Measurements from ENCODE around the gene PRKCI.

DNA sequence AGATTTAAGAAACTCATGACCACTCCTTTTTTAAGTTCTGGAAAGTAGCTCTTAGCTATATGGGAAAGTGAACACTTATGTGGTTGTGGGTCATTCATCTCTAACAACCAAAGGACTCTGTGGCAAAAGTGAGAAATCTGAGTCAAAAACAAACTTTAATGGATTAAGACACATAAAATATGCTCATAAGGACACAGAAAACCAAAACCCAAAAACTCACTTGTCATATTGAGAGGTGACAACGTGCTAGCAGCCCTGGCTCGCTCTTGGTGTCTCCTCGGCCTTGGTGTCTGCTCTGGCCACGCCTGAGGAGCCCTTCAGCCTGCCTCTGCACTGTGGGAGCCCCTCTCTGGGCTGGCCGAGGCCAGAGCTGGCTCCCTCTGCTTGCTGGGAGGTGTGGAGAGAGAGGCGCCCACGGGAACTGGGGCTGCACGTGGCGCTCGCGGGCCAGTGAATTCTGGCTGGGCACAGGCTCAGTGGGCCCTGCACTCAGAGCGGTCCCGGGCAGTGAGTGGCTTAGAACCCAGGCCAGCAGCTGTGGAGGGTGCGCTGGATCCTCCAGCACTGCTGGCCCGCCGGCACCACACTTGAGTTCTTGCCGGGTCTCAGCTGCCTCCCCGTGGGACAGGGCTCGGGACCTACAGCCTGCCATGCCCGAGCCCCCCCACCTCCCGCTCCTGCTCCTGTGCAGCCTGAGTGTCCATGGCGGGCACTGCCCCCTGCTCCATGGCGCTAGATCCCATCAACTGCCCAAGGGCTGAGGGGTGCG is 105.0 kb downstream of the PRKCI start:
- TF ChIP-seq, protein P1, sequence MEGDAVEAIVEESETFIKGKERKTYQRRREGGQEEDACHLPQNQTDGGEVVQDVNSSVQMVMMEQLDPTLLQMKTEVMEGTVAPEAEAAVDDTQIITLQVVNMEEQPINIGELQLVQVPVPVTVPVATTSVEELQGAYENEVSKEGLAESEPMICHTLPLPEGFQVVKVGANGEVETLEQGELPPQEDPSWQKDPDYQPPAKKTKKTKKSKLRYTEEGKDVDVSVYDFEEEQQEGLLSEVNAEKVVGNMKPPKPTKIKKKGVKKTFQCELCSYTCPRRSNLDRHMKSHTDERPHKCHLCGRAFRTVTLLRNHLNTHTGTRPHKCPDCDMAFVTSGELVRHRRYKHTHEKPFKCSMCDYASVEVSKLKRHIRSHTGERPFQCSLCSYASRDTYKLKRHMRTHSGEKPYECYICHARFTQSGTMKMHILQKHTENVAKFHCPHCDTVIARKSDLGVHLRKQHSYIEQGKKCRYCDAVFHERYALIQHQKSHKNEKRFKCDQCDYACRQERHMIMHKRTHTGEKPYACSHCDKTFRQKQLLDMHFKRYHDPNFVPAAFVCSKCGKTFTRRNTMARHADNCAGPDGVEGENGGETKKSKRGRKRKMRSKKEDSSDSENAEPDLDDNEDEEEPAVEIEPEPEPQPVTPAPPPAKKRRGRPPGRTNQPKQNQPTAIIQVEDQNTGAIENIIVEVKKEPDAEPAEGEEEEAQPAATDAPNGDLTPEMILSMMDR (IDR thresholded peaks at IDR 0.05), result no peak
- TF ChIP-seq POLR2A (IDR thresholded peaks at IDR 0.05) (no peak), EP300 (IDR thresholded peaks at IDR 0.05) (no peak)
